Breast epithelium (tissue), 4 donors: ENCODE measurements around the gene NEK11. TPM values are rescaled to one million over a fixed set of nuclear protein-coding genes. Genes with fewer than 3 reads are reported as not detected.

Experiments
- DNase-seq, 2 donors: peaks; one replicate each; pipeline ENCODE4 v3.0.0-alpha.2; 2019; ENCODE audit warnings: low spot score in 2 of 2
- H3K27ac ChIP-seq, 2 donors: fragments of 200-600 bp; sonication (generic) in 1 of 2; one replicate each; pipeline ENCODE4 v1.5.1; 2016 to 2019; ENCODE audit warnings: mild to moderate bottlenecking in 1 of 2
- H3K27me3 ChIP-seq, 2 donors: fragments of 200-600 bp; sonication (generic) in 1 of 2; one replicate each; pipeline versions ENCODE4 v1.5.1 to v1.6.0; 2017 to 2019; ENCODE audit warnings: control low read depth in 1 of 2, mild to moderate bottlenecking in 1 of 2
- H3K36me3 ChIP-seq: fragments of 200-600 bp; one replicate; pipeline ENCODE4 v1.5.1; 2019
- H3K4me1 ChIP-seq, 2 donors: fragments of 200-600 bp; sonication (generic); one replicate each; pipeline ENCODE4 v1.5.1; 2016 to 2019; ENCODE audit warnings: control low read depth in 1 of 2
- H3K4me3 ChIP-seq, 3 donors: fragments of 200-600 bp; sonication (generic); 1 replicate in 2 of 3; 2 replicates in 1 of 3; pipeline ENCODE4 v1.5.1; 2016 to 2019; ENCODE audit warnings: mild to moderate bottlenecking in 3 of 3, moderate library complexity in 2 of 3
- H3K9me3 ChIP-seq, 2 donors: fragments of 200-600 bp; sonication (generic) in 1 of 2; one replicate each; pipeline ENCODE4 v1.5.1; 2016 to 2019; ENCODE audit warnings: control low read depth in 1 of 2
- POLR2A ChIP-seq: fragments of 450-650 bp; IDR thresholded peaks from one replicate; pipeline ENCODE4 v1.6.1; 2016; ENCODE audit warnings: antibody characterized with exemption, mild to moderate bottlenecking, moderate library complexity
- POLR2AphosphoS5 ChIP-seq, 3 donors: sonication (generic); formaldehyde crosslinking; IDR thresholded peaks; one replicate each; pipeline ENCODE4 v1.6.1; 2017; ENCODE audit warnings: antibody characterized with exemption in 3 of 3
- intact Hi-C: fragments of 100-400 bp; cut with DNase I; formaldehyde crosslinking; loops from one replicate; pipeline ENCODE4 v1.15.1; 2023; ENCODE audit warnings: low total_unique reads
- total RNA-seq, 3 donors: library from RNA; depleted of rRNA; stranded (reverse); fragments of >200 nt; gene quantifications; one replicate each; pipeline ENCODE4 v1.1.0, GENCODE V29; 2016
- TF ChIP-seq, protein P1 (sequence below), 3 donors: fragments of 450-650 bp; IDR thresholded peaks; one replicate each; pipeline ENCODE4 v1.5.1; 2016 to 2017; ENCODE audit warnings: antibody characterized with exemption in 3 of 3, mild to moderate bottlenecking in 3 of 3, moderate library complexity in 3 of 3

NEK11 gene
- total RNA-seq, 3 donors from 2014 or later: 7.4 to 18.3 (median 16.4) TPM

GRCh38 chr3:131314318-131314717 is 287.6 kb downstream of the NEK11 start:
- H3K27me3 ChIP-seq: no peaks in the 10 kb centered on the region
- H3K9me3 ChIP-seq: no peaks in the 10 kb centered on the region
- intact Hi-C loops: no loop called here
- H3K4me1 ChIP-seq: no peaks in the 10 kb centered on the region
- H3K27ac ChIP-seq: no peak overlapping the region
- TF ChIP-seq POLR2AphosphoS5 (IDR thresholded peaks at IDR 0.05) (no peak), POLR2A (no peak)
- TF ChIP-seq, protein P1, sequence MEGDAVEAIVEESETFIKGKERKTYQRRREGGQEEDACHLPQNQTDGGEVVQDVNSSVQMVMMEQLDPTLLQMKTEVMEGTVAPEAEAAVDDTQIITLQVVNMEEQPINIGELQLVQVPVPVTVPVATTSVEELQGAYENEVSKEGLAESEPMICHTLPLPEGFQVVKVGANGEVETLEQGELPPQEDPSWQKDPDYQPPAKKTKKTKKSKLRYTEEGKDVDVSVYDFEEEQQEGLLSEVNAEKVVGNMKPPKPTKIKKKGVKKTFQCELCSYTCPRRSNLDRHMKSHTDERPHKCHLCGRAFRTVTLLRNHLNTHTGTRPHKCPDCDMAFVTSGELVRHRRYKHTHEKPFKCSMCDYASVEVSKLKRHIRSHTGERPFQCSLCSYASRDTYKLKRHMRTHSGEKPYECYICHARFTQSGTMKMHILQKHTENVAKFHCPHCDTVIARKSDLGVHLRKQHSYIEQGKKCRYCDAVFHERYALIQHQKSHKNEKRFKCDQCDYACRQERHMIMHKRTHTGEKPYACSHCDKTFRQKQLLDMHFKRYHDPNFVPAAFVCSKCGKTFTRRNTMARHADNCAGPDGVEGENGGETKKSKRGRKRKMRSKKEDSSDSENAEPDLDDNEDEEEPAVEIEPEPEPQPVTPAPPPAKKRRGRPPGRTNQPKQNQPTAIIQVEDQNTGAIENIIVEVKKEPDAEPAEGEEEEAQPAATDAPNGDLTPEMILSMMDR (IDR thresholded peaks at IDR 0.05): no peak
- no peak overlapping the region for H3K4me3 ChIP-seq
- DNase-seq: no peak
- no peaks in the 10 kb centered on the region for H3K36me3 ChIP-seq

DNA sequence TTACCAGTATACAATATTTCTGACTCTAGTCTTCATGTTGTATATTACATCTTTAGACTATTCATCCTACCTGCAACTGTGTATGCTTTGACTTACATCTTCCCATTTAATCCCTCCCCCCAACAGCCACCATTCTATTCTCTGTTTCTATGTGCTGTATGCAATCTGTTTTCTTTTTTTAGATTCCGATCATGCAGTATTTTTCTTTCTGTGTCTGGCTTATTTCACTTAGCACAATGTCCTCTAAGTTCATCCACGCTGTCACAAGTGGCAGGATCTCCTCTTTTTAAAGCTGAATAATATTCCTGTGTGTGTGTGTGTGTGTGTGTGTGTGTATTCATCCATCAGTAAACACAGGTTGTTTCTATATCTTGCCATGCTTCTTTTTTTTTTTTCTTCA is 288.5 kb downstream of the NEK11 start:
- TF ChIP-seq, protein P1 (IDR thresholded peaks at IDR 0.05): no peak
- no peak for TF ChIP-seq POLR2A
- no peak for TF ChIP-seq POLR2AphosphoS5 (IDR thresholded peaks at IDR 0.05)
- Histone ChIP-seq H3K27ac (no peak overlapping the region), H3K36me3 (no peaks in the 10 kb centered on the region), H3K9me3 (no peaks in the 10 kb centered on the region), H3K27me3 (no peaks in the 10 kb centered on the region), H3K4me3 (no peak overlapping the region), H3K4me1 (no peaks in the 10 kb centered on the region)
- intact Hi-C loops: no loop called here
- no peak for DNase-seq

DNA sequence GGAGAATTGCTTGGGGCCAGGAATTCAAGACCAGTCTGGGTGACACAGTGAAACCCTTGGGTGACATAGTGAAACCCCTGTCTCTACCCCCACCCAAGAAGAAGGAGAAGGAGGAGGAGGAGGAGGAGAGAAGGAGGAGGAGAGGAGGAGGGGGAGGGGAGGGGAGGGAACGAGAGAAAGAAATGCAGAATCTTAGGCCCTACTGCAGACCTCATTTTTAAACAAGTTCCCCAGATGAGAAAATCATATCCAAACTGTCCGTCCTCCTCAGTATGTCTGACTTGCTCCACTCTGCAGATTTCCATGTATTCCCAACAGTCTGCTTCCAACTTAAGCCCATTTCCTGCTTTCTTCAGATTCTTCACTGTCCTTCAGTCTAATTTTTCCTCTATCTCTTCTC is 291.0 kb downstream of the NEK11 start:
- Histone ChIP-seq H3K9me3 (no peaks in the 10 kb centered on the region), H3K27ac (no peak overlapping the region), H3K27me3 (no peaks in the 10 kb centered on the region), H3K4me1 (no peaks in the 10 kb centered on the region), H3K36me3 (no peaks in the 10 kb centered on the region), H3K4me3 (no peak overlapping the region)
- intact Hi-C loops: no loop called here
- DNase-seq: no peak
- TF ChIP-seq POLR2A: no peak

DNA sequence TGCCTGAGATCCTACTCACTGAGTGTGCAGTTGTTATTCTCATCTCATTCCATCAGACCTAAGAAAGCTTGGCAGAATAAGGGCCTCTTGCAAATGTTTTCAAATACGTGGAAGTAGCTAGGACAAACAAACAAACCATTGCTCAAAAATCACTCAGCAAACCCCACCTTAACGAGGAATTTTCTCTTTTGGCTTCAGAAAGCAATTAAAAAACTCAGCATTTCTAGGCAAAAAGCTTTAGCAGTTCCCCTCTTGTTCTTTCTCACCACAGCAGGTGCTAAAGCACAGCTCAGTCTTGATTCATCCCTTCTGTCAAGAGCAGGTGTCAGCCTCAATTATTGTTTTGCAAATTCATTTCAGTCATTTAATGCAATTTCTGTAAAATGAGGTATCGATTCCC is 296.3 kb downstream of the NEK11 start:
- TF ChIP-seq POLR2A (no peak), POLR2AphosphoS5 (IDR thresholded peaks at IDR 0.05) (no peak)
- TF ChIP-seq, protein P1 (IDR thresholded peaks at IDR 0.05): no peak
- intact Hi-C loops: no loop called here
- no peak for DNase-seq
- Histone ChIP-seq H3K4me3 (no peak overlapping the region), H3K27ac (no peak overlapping the region), H3K4me1 (no peaks in the 10 kb centered on the region), H3K9me3 (no peaks in the 10 kb centered on the region), H3K27me3 (no peaks in the 10 kb centered on the region), H3K36me3 (no peaks in the 10 kb centered on the region)

GRCh38 chr3:131323792-131324191 is 297.1 kb downstream of the NEK11 start:
- H3K4me3 ChIP-seq: no peak overlapping the region
- H3K36me3 ChIP-seq: no peaks in the 10 kb centered on the region
- no peak for TF ChIP-seq POLR2AphosphoS5 (IDR thresholded peaks at IDR 0.05)
- TF ChIP-seq, protein P1 (IDR thresholded peaks at IDR 0.05): no peak
- no peak for TF ChIP-seq POLR2A
- intact Hi-C loops: no loop called here
- no peaks in the 10 kb centered on the region for H3K4me1 ChIP-seq
- H3K27ac ChIP-seq: no peak overlapping the region
- DNase-seq: no peak
- no peaks in the 10 kb centered on the region for H3K27me3 ChIP-seq
- no peaks in the 10 kb centered on the region for H3K9me3 ChIP-seq

- Histone ChIP-seq H3K4me1 (no peaks in the 10 kb centered on the region), H3K36me3 (no peaks in the 10 kb centered on the region), H3K4me3 (no peak overlapping the region), H3K27me3 (no peaks in the 10 kb centered on the region), H3K27ac (no peak overlapping the region), H3K9me3 (no peaks in the 10 kb centered on the region)
- no peak for TF ChIP-seq POLR2AphosphoS5 (IDR thresholded peaks at IDR 0.05)
- TF ChIP-seq, protein P1 (IDR thresholded peaks at IDR 0.05): no peak
- no peak for TF ChIP-seq POLR2A
- intact Hi-C loops: no loop called here
- no peak for DNase-seq
These were observed 298.2 kb downstream of the NEK11 start for GRCh38 chr3:131324923-131325322.
